Measurements from ENCODE around the gene GSTA1. TPM values are rescaled to one million over a fixed set of nuclear protein-coding genes. Genes with fewer than 3 reads are reported as not detected.
"Not testable (repeated sequence)": the region's sequence is repeated elsewhere in the genome, so short reads cannot be mapped to it uniquely, and the experiment has no call there.

Gene GSTA1
- polyA plus RNA-seq, 1 donor, result not detected

- not testable (repeated sequence) for DNase-seq (ENCODE audit: low read depth)
These were observed 45.8 kb downstream of the GSTA1 start for GRCh38 chr6:52757651-52758338.

GRCh38 chr6:52754443-52754842, 49.2 kb downstream of the GSTA1 start:
- DNase-seq (ENCODE audit: low read depth), result no peak

GRCh38 chr6:52753137-52753536, 50.5 kb downstream of the GSTA1 start:
- DNase-seq (ENCODE audit: low read depth), result not testable (repeated sequence)

GRCh38 chr6:52752310-52752709, 51.3 kb downstream of the GSTA1 start:
- no peak for DNase-seq (ENCODE audit: low read depth)

GRCh38 chr6:52749556-52750152, 54.0 kb downstream of the GSTA1 start:
- DNase-seq (ENCODE audit: low read depth), result no peak

GRCh38 chr6:52747301-52747700, 56.3 kb downstream of the GSTA1 start:
- not testable (repeated sequence) for DNase-seq (ENCODE audit: low read depth)

- no peak for DNase-seq (ENCODE audit: low read depth)
These were observed 57.4 kb downstream of the GSTA1 start for GRCh38 chr6:52746213-52746612.

GRCh38 chr6:52745764-52746201, 57.8 kb downstream of the GSTA1 start:
- DNase-seq (ENCODE audit: low read depth), result no peak

- DNase-seq (ENCODE audit: low read depth), result no peak
These were observed 61.7 kb downstream of the GSTA1 start for GRCh38 chr6:52741872-52742271.

Other genes starting within 250 kb of the GSTA1 start
- gene TRAM2, start 226.8 kb downstream of the GSTA1 start, polyA plus RNA-seq (ENCODE audit: insufficient read length), result 18.8 TPM
- gene TMEM14A, start 132.7 kb downstream of the GSTA1 start, polyA plus RNA-seq (ENCODE audit: insufficient read length), result 14.5 TPM
- gene GSTA2, start 40.3 kb downstream of the GSTA1 start, polyA plus RNA-seq (ENCODE audit: insufficient read length), result not detected
- gene GSTA5, start 37.0 kb upstream of the GSTA1 start, polyA plus RNA-seq (ENCODE audit: insufficient read length), result not detected
- not detected for gene GSTA3, start 105.9 kb upstream of the GSTA1 start, polyA plus RNA-seq (ENCODE audit: insufficient read length)
- 47.5 TPM for gene GSTA4, start 191.5 kb upstream of the GSTA1 start, polyA plus RNA-seq (ENCODE audit: insufficient read length)